OCI-LY7 (cell line): ENCODE data around the gene ARF5.

Experiments used
- CTCF ChIP-seq: fragments of 200-600 bp; sonication (generic); conservative IDR thresholded peaks from 2 replicates; pipeline ENCODE4 v1.5.1; 2014; ENCODE audit warnings: mild to moderate bottlenecking, antibody characterized with exemption, low read length, moderate library complexity, mixed read lengths
- EZH2phosphoT487 ChIP-seq: fragments of 200-600 bp; sonication (generic); IDR thresholded peaks from 2 replicates; pipeline ENCODE4 v1.6.1; 2018; ENCODE audit warnings: low read depth, borderline replicate concordance, mild to moderate bottlenecking, mixed run types, antibody characterized with exemption, low read length, moderate library complexity, mixed read lengths

GRCh38 chr7:127625331-127625730 is 37.1 kb downstream of the ARF5 start:
- TF ChIP-seq CTCF (no peak), EZH2phosphoT487 (no peak)
